H1 (cell line): ENCODE data around the gene HMCN2. TPM values are rescaled to one million over a fixed set of nuclear protein-coding genes. Genes with fewer than 3 reads are reported as not detected.

Experiments
- BACH1 ChIP-seq: IDR thresholded peaks from 2 replicates; pipeline ENCODE4 v1.6.1; 2012; ENCODE audit warnings: low read length, improper control_type of control experiment
- HDAC2 ChIP-seq, 2 experiments: fragments of 300-600 bp in 1 of 2; sonication (generic) in 1 of 2; IDR thresholded peaks; 2 replicates each; pipeline ENCODE4 v1.6.1; 2011 to 2012; ENCODE audit warnings: low read depth in 2 of 2, low read length in 2 of 2, mild to moderate bottlenecking in 2 of 2, moderate library complexity in 2 of 2, borderline replicate concordance in 1 of 2, inconsistent platforms in 1 of 2
- RAD21 ChIP-seq, 2 experiments: IDR thresholded peaks in 1 of 2; conservative IDR thresholded peaks in 1 of 2; 2 replicates each; pipeline ENCODE4 v1.6.1; 2011; ENCODE audit warnings: low read depth in 2 of 2, low read length in 2 of 2, improper control_type of control experiment in 1 of 2, inconsistent platforms in 1 of 2, mild to moderate bottlenecking in 1 of 2, moderate library complexity in 1 of 2
- RBBP5 ChIP-seq: IDR thresholded peaks from 2 replicates; pipeline ENCODE4 v1.7.1; 2012; ENCODE audit warnings: low read depth, mild to moderate bottlenecking, inconsistent platforms, low read length, moderate library complexity, borderline replicate concordance
- RXRA ChIP-seq: IDR thresholded peaks from 2 replicates; pipeline ENCODE4 v1.6.1; 2011; ENCODE audit warnings: low read depth, mild to moderate bottlenecking, low read length, moderate library complexity; ENCODE audit not compliant: insufficient read depth
- SP4 ChIP-seq: IDR thresholded peaks from 2 replicates; pipeline ENCODE4 v1.6.1; 2012; ENCODE audit warnings: low read length, inconsistent platforms
- SUZ12 ChIP-seq: fragments of 200-600 bp; sonication (generic); IDR thresholded peaks from 2 replicates; pipeline ENCODE4 v1.6.1; 2012; ENCODE audit warnings: mild to moderate bottlenecking, inconsistent platforms, low read length, moderate library complexity, mixed read lengths
- ZNF274 ChIP-seq: IDR thresholded peaks from 2 replicates; pipeline ENCODE4 v1.7.0; 2012; ENCODE audit warnings: low read length, borderline replicate concordance; ENCODE audit errors: extremely low read depth
- polyA plus RNA-seq, 7 experiments: library from polyadenylated mRNA; depleted of rRNA in 3 of 7; stranded (reverse) in 5 of 7; unstranded in 2 of 7; fragments of >200 nt in 5 of 7; fragments of 200-250 nt in 2 of 7; gene quantifications; 1 replicate in 5 of 7; 2 replicates in 1 of 7; 4 replicates in 1 of 7; pipeline versions ENCODE4 v1.2.1 to v1.2.3, GENCODE V29; 2011 to 2013; ENCODE audit warnings: missing spikeins in 2 of 7, mixed read lengths in 2 of 7
- total RNA-seq: library from RNA; stranded (reverse); fragmentation: NEBNext Ultra II Directional; extraction: Animal tissue kit (Norgen Biotek cat#: 25700); gene quantifications from 2 replicates; pipeline ENCODE4 v1.2.1, GENCODE V29; 2021

HMCN2 gene
- total and polyA plus RNA-seq, 2 of the 8 experiments (the other 6 are each of a cell fraction or from before 2014, with no cell fraction given) = 5.0 to 9.1 TPM

GRCh38 chr9:130479587-130479986 is 214.0 kb downstream of the HMCN2 start (continued):
- TF ChIP-seq SUZ12 (no peak), BACH1 (no peak), RBBP5 (no peak), HDAC2 (IDR thresholded peaks at IDR 0.05; ENCODE audit: borderline replicate concordance in 1 of 2, low read depth in 2 of 2, low read length in 2 of 2) (no peak), SP4 (no peak), RXRA (no peak), ZNF274 (no peak), RAD21 (IDR thresholded peaks at IDR 0.05 in 1 of 2, conservative IDR thresholded peaks at IDR 0.05 in 1 of 2; ENCODE audit: low read depth in 2 of 2, low read length in 2 of 2) (no peak)
